Esophagus muscularis mucosa (tissue), 4 donors: Measurements from ENCODE around the gene CXorf58. TPM values are rescaled to one million over a fixed set of nuclear protein-coding genes. Genes with fewer than 3 reads are reported as not detected.
"Not testable (repeated sequence)": the region's sequence is repeated elsewhere in the genome, so short reads cannot be mapped to it uniquely, and the experiment has no call there.

Source experiments
- DNase-seq: peaks from one replicate; pipeline ENCODE4 v3.0.0-alpha.2; 2017; ENCODE audit errors: extremely low spot score
- H3K27ac ChIP-seq, 4 donors: fragments of 200-600 bp; sonication (generic); replicated peaks in 1 of 4; 1 replicate in 3 of 4; 2 replicates in 1 of 4; pipeline ENCODE4 v1.5.1; 2016 to 2019; ENCODE audit warnings: mild to moderate bottlenecking in 1 of 4
- H3K27me3 ChIP-seq, 4 donors: fragments of 200-600 bp; sonication (generic); one replicate each; pipeline versions ENCODE4 v1.5.1 to v1.6.0; 2016 to 2019
- H3K36me3 ChIP-seq, 4 donors: fragments of 200-600 bp; sonication (generic); one replicate each; pipeline ENCODE4 v1.5.1; 2016 to 2019
- H3K4me1 ChIP-seq, 4 donors: fragments of 200-600 bp; sonication (generic); one replicate each; pipeline ENCODE4 v1.5.1; 2016 to 2019
- H3K4me3 ChIP-seq, 4 donors: fragments of 200-600 bp; sonication (generic); 1 replicate in 2 of 4; 2 replicates in 2 of 4; pipeline ENCODE4 v1.5.1; 2016 to 2019; ENCODE audit warnings: mild to moderate bottlenecking in 4 of 4, moderate library complexity in 1 of 4
- H3K9me3 ChIP-seq, 4 donors: fragments of 200-600 bp; sonication (generic); 1 replicate in 3 of 4; 2 replicates in 1 of 4; pipeline ENCODE4 v1.5.1; 2016 to 2019
- EP300 ChIP-seq: sonication (generic); formaldehyde crosslinking; IDR thresholded peaks from one replicate; pipeline ENCODE4 v1.6.1; 2017; ENCODE audit warnings: antibody characterized with exemption
- POLR2A ChIP-seq: fragments of 450-650 bp; IDR thresholded peaks from one replicate; pipeline ENCODE4 v1.6.1; 2017; ENCODE audit warnings: antibody characterized with exemption, moderate library complexity, mild to moderate bottlenecking, low read depth
- POLR2AphosphoS5 ChIP-seq, 2 donors: sonication (generic); formaldehyde crosslinking; IDR thresholded peaks; one replicate each; pipeline ENCODE4 v1.6.1; 2017; ENCODE audit warnings: antibody characterized with exemption in 2 of 2
- WGBS: methylation state at CpG from one replicate; pipeline ENCODE4 v1.1.5; 2018; 5-methylcytosine and 5-hydroxymethylcytosine counted together
- intact Hi-C: fragments of 100-400 bp; cut with DNase I; formaldehyde crosslinking; loops from one replicate; pipeline ENCODE4 v1.15.1; 2023
- total RNA-seq, 4 donors: library from RNA; depleted of rRNA; stranded (reverse); fragments of >200 nt; gene quantifications; one replicate each; pipeline versions ENCODE4 v1.1.0 to v1.2.1, GENCODE V29; 2016
- TF ChIP-seq, protein P1 (sequence below), 3 experiments: fragments of 200-600 bp in 2 of 3; fragments of 450-650 bp in 1 of 3; sonication (generic) in 2 of 3; IDR thresholded peaks; one replicate each; pipeline ENCODE4 v1.5.1; 2017 to 2019; ENCODE audit warnings: antibody characterized with exemption in 3 of 3, mild to moderate bottlenecking in 2 of 3, moderate library complexity in 1 of 3

Gene CXorf58
- total RNA-seq, 4 donors from 2014 or later, result 0.29 TPM; not detected in 3

DNA sequence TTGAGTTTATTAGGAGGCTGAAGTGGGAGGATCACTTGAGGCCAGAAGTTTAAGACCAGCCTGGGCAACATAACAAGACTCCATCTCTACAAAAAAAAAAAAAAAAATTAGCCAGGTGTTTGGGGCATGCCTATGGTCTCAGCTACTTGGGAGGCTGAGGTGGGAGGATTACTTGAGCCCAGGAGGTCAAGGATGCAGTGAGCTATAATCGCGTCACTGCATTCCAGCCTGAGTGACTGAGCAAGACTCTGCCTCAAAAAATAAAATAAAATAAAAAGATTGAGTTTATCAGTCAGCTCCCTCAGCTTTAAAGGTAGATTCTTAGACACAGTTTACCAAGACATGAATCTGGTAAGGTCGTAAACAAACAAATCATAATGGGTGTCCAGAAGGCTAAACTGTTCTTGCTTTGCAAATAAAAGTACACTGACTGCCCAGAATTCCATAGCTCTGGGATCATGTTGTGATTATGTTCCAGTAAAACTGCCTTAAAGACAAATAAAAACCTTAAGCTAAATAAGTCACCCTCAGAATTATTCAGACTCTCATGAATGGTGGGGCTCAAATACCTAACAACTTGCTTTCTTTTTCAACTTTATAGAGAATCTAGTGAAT is 18.8 kb upstream of the CXorf58 start:
- H3K27ac ChIP-seq, result no peak overlapping the region
- no peak overlapping the region for H3K4me3 ChIP-seq
- H3K9me3 ChIP-seq, result no peaks in the 10 kb centered on the region
- WGBS, result 83% methylated on average over 3 of the region's 3 CpGs
- DNase-seq, result no peak
- H3K4me1 ChIP-seq, result no peaks in the 10 kb centered on the region
- H3K36me3 ChIP-seq, result no peaks in the 10 kb centered on the region
- no peaks in the 10 kb centered on the region for H3K27me3 ChIP-seq
- intact Hi-C loops, result no loop called here
- TF ChIP-seq POLR2A (no peak), EP300 (no peak), POLR2AphosphoS5 (IDR thresholded peaks at IDR 0.05) (no peak)
- TF ChIP-seq, protein P1, sequence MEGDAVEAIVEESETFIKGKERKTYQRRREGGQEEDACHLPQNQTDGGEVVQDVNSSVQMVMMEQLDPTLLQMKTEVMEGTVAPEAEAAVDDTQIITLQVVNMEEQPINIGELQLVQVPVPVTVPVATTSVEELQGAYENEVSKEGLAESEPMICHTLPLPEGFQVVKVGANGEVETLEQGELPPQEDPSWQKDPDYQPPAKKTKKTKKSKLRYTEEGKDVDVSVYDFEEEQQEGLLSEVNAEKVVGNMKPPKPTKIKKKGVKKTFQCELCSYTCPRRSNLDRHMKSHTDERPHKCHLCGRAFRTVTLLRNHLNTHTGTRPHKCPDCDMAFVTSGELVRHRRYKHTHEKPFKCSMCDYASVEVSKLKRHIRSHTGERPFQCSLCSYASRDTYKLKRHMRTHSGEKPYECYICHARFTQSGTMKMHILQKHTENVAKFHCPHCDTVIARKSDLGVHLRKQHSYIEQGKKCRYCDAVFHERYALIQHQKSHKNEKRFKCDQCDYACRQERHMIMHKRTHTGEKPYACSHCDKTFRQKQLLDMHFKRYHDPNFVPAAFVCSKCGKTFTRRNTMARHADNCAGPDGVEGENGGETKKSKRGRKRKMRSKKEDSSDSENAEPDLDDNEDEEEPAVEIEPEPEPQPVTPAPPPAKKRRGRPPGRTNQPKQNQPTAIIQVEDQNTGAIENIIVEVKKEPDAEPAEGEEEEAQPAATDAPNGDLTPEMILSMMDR (IDR thresholded peaks at IDR 0.05), result no peak

DNA sequence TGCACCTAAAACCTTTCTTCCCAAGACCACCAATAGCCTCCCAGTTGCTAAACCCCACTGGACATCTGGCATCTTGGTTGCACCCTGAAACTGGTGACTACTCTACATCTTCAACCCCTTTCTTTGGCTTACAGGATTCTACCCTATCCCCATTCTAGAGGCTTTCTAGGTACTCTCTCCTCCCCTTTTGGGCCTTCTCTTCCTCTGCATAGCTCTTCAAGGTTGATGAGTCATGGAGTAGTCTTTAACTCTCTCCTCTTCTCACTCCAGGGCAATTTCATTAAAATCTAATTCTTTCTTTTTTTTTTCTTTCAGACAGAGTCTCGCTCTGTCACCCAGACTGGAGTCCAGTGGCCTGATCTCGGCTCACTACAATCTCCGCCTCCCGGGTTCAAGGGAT is 16.9 kb upstream of the CXorf58 start:
- H3K27me3 ChIP-seq, result no peaks in the 10 kb centered on the region
- no peak for DNase-seq
- no peaks in the 10 kb centered on the region for H3K36me3 ChIP-seq
- no peak overlapping the region for H3K4me3 ChIP-seq
- WGBS, result 91% methylated on average over 4 of the region's 4 CpGs
- no peaks in the 10 kb centered on the region for H3K4me1 ChIP-seq
- TF ChIP-seq EP300, result no peak
- TF ChIP-seq POLR2AphosphoS5 (IDR thresholded peaks at IDR 0.05), result no peak
- TF ChIP-seq POLR2A, result no peak
- TF ChIP-seq, protein P1 (IDR thresholded peaks at IDR 0.05), result no peak
- no peaks in the 10 kb centered on the region for H3K9me3 ChIP-seq
- intact Hi-C loops, result no loop called here
- H3K27ac ChIP-seq, result no peak overlapping the region

DNA sequence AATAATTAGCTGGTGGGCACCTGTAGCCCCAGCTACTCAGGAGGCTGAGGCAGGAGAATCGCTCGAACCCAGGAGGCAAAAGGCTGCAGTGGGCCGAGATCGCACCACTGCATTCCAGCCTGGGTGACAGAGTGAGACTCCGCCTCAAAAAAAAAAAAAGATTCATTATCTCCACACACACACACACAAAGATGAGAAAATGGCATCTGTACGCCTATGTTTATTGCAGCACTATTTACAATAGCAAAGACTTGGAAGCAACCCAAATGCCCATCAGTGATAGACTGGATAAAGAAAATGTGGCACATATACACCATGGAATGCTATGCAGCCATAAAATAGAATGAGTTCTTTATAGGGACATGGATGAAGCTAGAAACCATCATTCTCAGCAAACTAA is 12.8 kb upstream of the CXorf58 start:
- H3K27me3 ChIP-seq, H3K4me3 ChIP-seq, H3K9me3 ChIP-seq, intact Hi-C loops, H3K27ac ChIP-seq, H3K36me3 ChIP-seq, DNase-seq: not testable (repeated sequence)
- 92% methylated on average over 6 of the region's 6 CpGs for WGBS
- peaks cover 0 to 14% (median 10%) of the 10 kb centered on the region in 4 donors for H3K4me1 ChIP-seq

DNA sequence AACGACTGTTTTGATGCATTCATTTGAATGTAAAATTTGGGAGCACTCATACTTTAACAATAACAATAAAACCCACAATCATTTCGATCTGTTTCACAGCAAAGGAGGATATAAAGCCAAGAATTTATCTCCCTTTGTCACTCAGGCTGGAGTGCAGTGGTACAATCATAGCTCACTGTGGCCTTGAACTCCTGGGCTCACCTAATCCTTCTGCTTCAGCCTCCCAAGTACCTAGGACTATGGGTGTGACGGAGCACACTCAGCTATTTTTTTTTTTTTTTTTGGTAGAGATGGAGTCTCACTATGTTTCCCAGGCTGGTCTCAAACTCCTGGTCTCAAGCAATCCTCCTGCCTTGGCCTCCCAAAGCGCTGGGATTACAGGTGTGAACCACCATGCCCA is 11.3 kb upstream of the CXorf58 start:
- H3K36me3 ChIP-seq, H3K27me3 ChIP-seq, H3K4me3 ChIP-seq, intact Hi-C loops, H3K27ac ChIP-seq, DNase-seq, H3K9me3 ChIP-seq: not testable (repeated sequence)
- WGBS, result 74% methylated on average over 4 of the region's 4 CpGs
- H3K4me1 ChIP-seq, result peaks cover 4 to 27% (median 13%) of the 10 kb centered on the region in 4 donors

DNA sequence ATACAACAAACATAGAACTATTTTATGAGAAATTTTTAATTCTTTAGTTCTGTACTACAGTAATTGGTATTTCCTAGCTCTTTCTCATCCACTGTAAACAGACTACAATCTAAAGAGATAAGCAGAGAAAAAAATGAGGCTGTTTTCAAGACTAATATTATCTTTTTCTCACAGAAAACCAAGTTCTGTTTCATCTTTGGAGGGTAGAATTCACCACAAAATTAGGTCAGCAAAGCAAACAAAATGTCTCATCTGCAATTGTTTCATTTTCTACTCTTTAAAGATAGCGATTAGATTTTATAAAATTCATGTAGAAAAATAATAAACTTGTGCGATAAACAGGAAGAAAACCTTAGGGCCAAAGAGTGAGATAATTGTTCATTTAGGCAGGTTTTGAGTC is 10.8 kb upstream of the CXorf58 start:
- no peak for TF ChIP-seq EP300
- no peak for TF ChIP-seq POLR2AphosphoS5 (IDR thresholded peaks at IDR 0.05)
- TF ChIP-seq, protein P1 (IDR thresholded peaks at IDR 0.05), result no peak
- no peak for TF ChIP-seq POLR2A
- Histone ChIP-seq H3K4me3 (no peak overlapping the region), H3K36me3 (no peaks in the 10 kb centered on the region), H3K4me1 (peaks cover 4 to 31% (median 17%) of the 10 kb centered on the region in 4 donors), H3K27me3 (no peaks in the 10 kb centered on the region), H3K9me3 (no peaks in the 10 kb centered on the region), H3K27ac (no peak overlapping the region)
- intact Hi-C loops, result no loop called here
- 74% methylated on average over 2 of the region's 2 CpGs for WGBS
- DNase-seq, result no peak

DNA sequence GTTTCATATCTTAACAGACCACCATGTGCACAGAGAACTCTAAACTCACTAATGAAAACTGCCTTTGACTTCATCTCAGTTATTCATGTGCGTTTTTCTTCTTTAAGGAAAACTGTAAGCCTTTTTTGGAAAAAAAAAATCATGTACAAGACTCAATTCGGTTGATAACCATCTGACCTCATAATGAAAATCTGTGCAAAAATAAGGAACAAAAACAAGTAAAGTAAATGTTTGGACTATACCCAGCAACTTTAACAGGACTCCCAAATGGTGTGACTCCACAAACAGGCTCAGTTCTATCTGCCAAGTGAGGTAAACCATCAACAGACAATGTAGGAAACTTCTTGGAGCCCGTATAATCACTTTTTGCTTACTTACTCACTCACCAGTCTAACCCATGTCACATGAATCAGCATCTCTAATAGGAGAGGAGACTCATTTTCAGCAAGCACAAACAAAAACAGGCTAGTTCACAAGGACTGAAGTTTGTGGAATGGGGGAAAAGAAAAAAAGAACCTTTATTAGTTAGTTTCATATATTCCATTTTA is 9.3 kb upstream of the CXorf58 start:
- WGBS, result 70% methylated on average over 3 of the region's 3 CpGs
- intact Hi-C loops, result no loop called here
- no peak overlapping the region for H3K27ac ChIP-seq

More for the DNA sequence above, 9.3 kb upstream of the CXorf58 start:
- DNase-seq, result no peak
- Histone ChIP-seq H3K36me3 (no peaks in the 10 kb centered on the region), H3K4me3 (no peak overlapping the region), H3K27me3 (no peaks in the 10 kb centered on the region), H3K4me1 (peaks cover 7 to 38% (median 22%) of the 10 kb centered on the region in 4 donors), H3K9me3 (no peaks in the 10 kb centered on the region)
- TF ChIP-seq POLR2AphosphoS5 (IDR thresholded peaks at IDR 0.05) (no peak), POLR2A (no peak), EP300 (no peak)
- TF ChIP-seq, protein P1 (IDR thresholded peaks at IDR 0.05), result no peak
